ENCODE measurements around the gene RPA1.

GRCh38 chr17:1936766-1937165 lies 107.0 kb downstream of the RPA1 start:
- TF ChIP-seq EZH2 (optimal IDR thresholded peaks at IDR 0.05; ENCODE audit: low read depth, low read length) (no peak), CTCF (IDR thresholded peaks at IDR 0.05; ENCODE audit: low read length) (no peak), EZH2phosphoT487 (IDR thresholded peaks at IDR 0.05; ENCODE audit: low read length) (no peak)

All from MM.1S (cell line).